HL-60/S4 treated with retinoic acid at 250 ng/mL for 4 days and 3 days (cell line): ENCODE results near the gene PIWIL1.

Experiments used
- in situ Hi-C: fragments of 300-500 bp; cut with MboI; formaldehyde crosslinking; loops from 2 replicates; pipeline ENCODE4 v1.7.0; 2022; ENCODE audit warnings: low sequenced_read_pairs

PIWIL1 gene

GRCh38 chr12:130335517-130336392 is 1.9 kb upstream of the PIWIL1 start:
- in situ Hi-C loops: loop anchor here (25.0 kb wide), 1 partner anchor 298 kb away; no protein-coding TSS in a partner anchor

- in situ Hi-C loops: loop anchor here (25.0 kb wide), 1 partner anchor 300 kb away; no protein-coding TSS in a partner anchor
These were observed 782 bp upstream of the PIWIL1 start for GRCh38 chr12:130336723-130337487.

GRCh38 chr12:130338794-130339601 is 1.3 kb downstream of the PIWIL1 start:
- in situ Hi-C loops: loop anchor here (25.0 kb wide), 1 partner anchor 302 kb away; no protein-coding TSS in a partner anchor

GRCh38 chr12:130339951-130340350 is 2.3 kb downstream of the PIWIL1 start:
- in situ Hi-C loops: loop anchor here (25.0 kb wide), 1 partner anchor 303 kb away; no protein-coding TSS in a partner anchor

- in situ Hi-C loops: loop anchor here (25.0 kb wide), 1 partner anchor 305 kb away; no protein-coding TSS in a partner anchor
These were observed 4.8 kb downstream of the PIWIL1 start for GRCh38 chr12:130342442-130342841.

GRCh38 chr12:130342842-130343241 is 5.2 kb downstream of the PIWIL1 start:
- in situ Hi-C loops: loop anchor here (25.0 kb wide), 1 partner anchor 306 kb away; no protein-coding TSS in a partner anchor

GRCh38 chr12:130344529-130344928 is 6.8 kb downstream of the PIWIL1 start:
- in situ Hi-C loops: loop anchor here (25.0 kb wide), 1 partner anchor 307 kb away; no protein-coding TSS in a partner anchor

GRCh38 chr12:130345292-130345691 is 7.6 kb downstream of the PIWIL1 start:
- in situ Hi-C loops: loop anchor here (25.0 kb wide), 1 partner anchor 308 kb away; no protein-coding TSS in a partner anchor

GRCh38 chr12:130347588-130347987 is 9.9 kb downstream of the PIWIL1 start:
- in situ Hi-C loops: loop anchor here (25.0 kb wide), 1 partner anchor 310 kb away; no protein-coding TSS in a partner anchor

GRCh38 chr12:130350715-130351114 is 13.0 kb downstream of the PIWIL1 start:
- in situ Hi-C loops: no loop called here

- in situ Hi-C loops: no loop called here
These were observed 13.6 kb downstream of the PIWIL1 start for GRCh38 chr12:130351326-130351725.

GRCh38 chr12:130353081-130353480 is 15.4 kb downstream of the PIWIL1 start:
- in situ Hi-C loops: no loop called here

GRCh38 chr12:130354407-130354806 is 16.7 kb downstream of the PIWIL1 start:
- in situ Hi-C loops: no loop called here

- in situ Hi-C loops: no loop called here
These were observed 18.5 kb downstream of the PIWIL1 start for GRCh38 chr12:130356222-130356621.

- in situ Hi-C loops: no loop called here
These were observed 19.6 kb downstream of the PIWIL1 start for GRCh38 chr12:130357241-130357640.

- in situ Hi-C loops: no loop called here
These were observed 20.1 kb downstream of the PIWIL1 start for GRCh38 chr12:130357729-130358330.

GRCh38 chr12:130362060-130362459 is 24.4 kb downstream of the PIWIL1 start:
- in situ Hi-C loops: no loop called here

GRCh38 chr12:130364578-130364977 is 26.9 kb downstream of the PIWIL1 start:
- in situ Hi-C loops: no loop called here

GRCh38 chr12:130366159-130366558 is 28.5 kb downstream of the PIWIL1 start:
- in situ Hi-C loops: no loop called here

GRCh38 chr12:130367003-130367402 is 29.3 kb downstream of the PIWIL1 start:
- in situ Hi-C loops: no loop called here
